Measurements from ENCODE around the gene PHLPP1. TPM values are rescaled to one million over a fixed set of nuclear protein-coding genes. Genes with fewer than 3 reads are reported as not detected.

PHLPP1 gene
- total and polyA plus RNA-seq, 2 donors: 3.2 to 4.5 TPM

GRCh38 chr18:62939926-62940325, 224.6 kb downstream of the PHLPP1 start:
- Histone ChIP-seq H3K9me3 (ENCODE audit: control insufficient read depth in 2 of 2, insufficient read depth in 1 of 2, low read length in 1 of 2) (no peaks in the 10 kb centered on the region), H3K27me3 (ENCODE audit: control insufficient read depth in 2 of 2, insufficient read depth in 1 of 2, low read length in 1 of 2) (no peaks in the 10 kb centered on the region), H3K4me1 (ENCODE audit: control insufficient read depth in 2 of 2, insufficient read depth in 2 of 2, low read length in 2 of 2) (no peaks in the 10 kb centered on the region), H3K4me3 (ENCODE audit: low read length in 2 of 2) (no peak overlapping the region), H3K27ac (ENCODE audit: low read depth in 1 of 2, low read length in 1 of 2) (no peak overlapping the region), H3K36me3 (ENCODE audit: control insufficient read depth in 2 of 2, insufficient read depth in 2 of 2, low read length in 1 of 2) (peaks cover 0 to 5% of the 10 kb centered on the region in 2 donors)
- DNase-seq (ENCODE audit: low read depth in 6 of 9, low spot score in 9 of 9): no peak
- 89% methylated on average over 3 of the region's 3 CpGs for WGBS

- H3K27ac ChIP-seq (ENCODE audit: low read depth in 1 of 2, low read length in 1 of 2): no peak overlapping the region
- 97% methylated on average over 8 of the region's 8 CpGs for WGBS
- H3K9me3 ChIP-seq (ENCODE audit: control insufficient read depth in 2 of 2, insufficient read depth in 1 of 2, low read length in 1 of 2): no peaks in the 10 kb centered on the region
- no peak for DNase-seq (ENCODE audit: low read depth in 6 of 9, low spot score in 9 of 9)
- peaks cover 3 to 14% of the 10 kb centered on the region in 2 donors for H3K36me3 ChIP-seq (ENCODE audit: control insufficient read depth in 2 of 2, insufficient read depth in 2 of 2, low read length in 1 of 2)
- no peak overlapping the region for H3K4me3 ChIP-seq (ENCODE audit: low read length in 2 of 2)
- H3K27me3 ChIP-seq (ENCODE audit: control insufficient read depth in 2 of 2, insufficient read depth in 1 of 2, low read length in 1 of 2): no peaks in the 10 kb centered on the region
- no peaks in the 10 kb centered on the region for H3K4me1 ChIP-seq (ENCODE audit: control insufficient read depth in 2 of 2, insufficient read depth in 2 of 2, low read length in 2 of 2)
These were observed 227.2 kb downstream of the PHLPP1 start for GRCh38 chr18:62942578-62942977.

- Histone ChIP-seq H3K27me3 (ENCODE audit: control insufficient read depth in 2 of 2, insufficient read depth in 1 of 2, low read length in 1 of 2) (no peaks in the 10 kb centered on the region), H3K4me3 (ENCODE audit: low read length in 2 of 2) (no peak overlapping the region), H3K9me3 (ENCODE audit: control insufficient read depth in 2 of 2, insufficient read depth in 1 of 2, low read length in 1 of 2) (no peaks in the 10 kb centered on the region), H3K27ac (ENCODE audit: low read depth in 1 of 2, low read length in 1 of 2) (no peak overlapping the region), H3K4me1 (ENCODE audit: control insufficient read depth in 2 of 2, insufficient read depth in 2 of 2, low read length in 2 of 2) (no peaks in the 10 kb centered on the region), H3K36me3 (ENCODE audit: control insufficient read depth in 2 of 2, insufficient read depth in 2 of 2, low read length in 1 of 2) (peaks cover 3 to 14% of the 10 kb centered on the region in 2 donors)
- DNase-seq (ENCODE audit: low read depth in 6 of 9, low spot score in 9 of 9): no peak
These were observed 229.1 kb downstream of the PHLPP1 start for GRCh38 chr18:62944454-62944853.

DNA sequence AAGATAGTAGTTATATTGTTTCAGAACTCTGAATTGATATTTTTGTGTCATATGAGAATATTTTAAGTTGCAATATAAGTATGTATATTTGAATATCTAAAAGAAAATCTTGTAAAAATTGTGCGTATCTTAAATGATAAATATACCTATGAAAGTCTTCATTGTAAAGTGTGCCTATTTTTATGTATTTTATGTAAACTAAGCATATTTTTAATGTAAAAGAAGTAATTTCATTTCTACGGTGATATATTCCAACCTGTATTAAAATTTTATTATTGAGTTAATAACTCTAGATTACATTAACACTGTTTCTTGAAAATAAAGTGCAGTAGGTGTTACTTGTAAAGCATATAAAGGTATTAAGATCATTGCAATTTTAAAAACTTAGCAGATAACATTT, 233.4 kb downstream of the PHLPP1 start:
- Histone ChIP-seq H3K4me1 (ENCODE audit: control insufficient read depth in 2 of 2, insufficient read depth in 2 of 2, low read length in 2 of 2) (peaks cover 0 to 8% of the 10 kb centered on the region in 2 donors), H3K36me3 (ENCODE audit: control insufficient read depth in 2 of 2, insufficient read depth in 2 of 2, low read length in 1 of 2) (peaks cover 3 to 9% of the 10 kb centered on the region in 2 donors), H3K4me3 (ENCODE audit: low read length in 2 of 2) (no peak overlapping the region), H3K9me3 (ENCODE audit: control insufficient read depth in 2 of 2, insufficient read depth in 1 of 2, low read length in 1 of 2) (no peaks in the 10 kb centered on the region), H3K27me3 (ENCODE audit: control insufficient read depth in 2 of 2, insufficient read depth in 1 of 2, low read length in 1 of 2) (no peaks in the 10 kb centered on the region), H3K27ac (ENCODE audit: low read depth in 1 of 2, low read length in 1 of 2) (no peak overlapping the region)
- no peak for DNase-seq (ENCODE audit: low read depth in 6 of 9, low spot score in 9 of 9)
- WGBS: 98% methylated on average over 2 of the region's 2 CpGs

GRCh38 chr18:62950246-62950645, 234.9 kb downstream of the PHLPP1 start:
- Histone ChIP-seq H3K9me3 (ENCODE audit: control insufficient read depth in 2 of 2, insufficient read depth in 1 of 2, low read length in 1 of 2) (no peaks in the 10 kb centered on the region), H3K4me1 (ENCODE audit: control insufficient read depth in 2 of 2, insufficient read depth in 2 of 2, low read length in 2 of 2) (peaks cover 0 to 14% of the 10 kb centered on the region in 2 donors), H3K27me3 (ENCODE audit: control insufficient read depth in 2 of 2, insufficient read depth in 1 of 2, low read length in 1 of 2) (no peaks in the 10 kb centered on the region), H3K36me3 (ENCODE audit: control insufficient read depth in 2 of 2, insufficient read depth in 2 of 2, low read length in 1 of 2) (peaks cover under 1 to 7% of the 10 kb centered on the region in 2 donors), H3K27ac (ENCODE audit: low read depth in 1 of 2, low read length in 1 of 2) (no peak overlapping the region), H3K4me3 (ENCODE audit: low read length in 2 of 2) (no peak overlapping the region)
- no peak for DNase-seq (ENCODE audit: low read depth in 6 of 9, low spot score in 9 of 9)
- WGBS: 93% methylated on average over 1 of the region's 1 CpG

DNA sequence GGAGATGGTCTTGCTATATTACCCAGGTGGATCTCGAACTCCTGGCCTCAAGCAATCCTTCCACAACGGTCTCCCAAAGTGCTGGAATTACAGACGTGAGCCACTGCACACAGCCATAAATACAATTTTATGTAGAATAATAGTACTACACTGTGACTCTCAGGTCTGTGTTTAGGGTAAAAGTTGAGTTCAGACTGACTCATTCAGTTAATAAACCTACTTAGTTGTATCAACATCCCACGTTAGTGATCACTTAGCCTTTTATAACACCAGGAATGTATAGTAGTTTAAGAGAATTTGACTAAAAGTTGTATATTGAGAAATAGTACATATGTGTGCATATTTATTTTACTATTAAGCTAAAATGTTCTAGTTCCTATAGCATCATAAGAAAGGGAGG, 237.5 kb downstream of the PHLPP1 start:
- WGBS: 68% methylated on average over 4 of the region's 4 CpGs
- H3K4me1 ChIP-seq (ENCODE audit: control insufficient read depth in 2 of 2, insufficient read depth in 2 of 2, low read length in 2 of 2): peaks cover 0 to 15% of the 10 kb centered on the region in 2 donors
- no peak overlapping the region for H3K27ac ChIP-seq (ENCODE audit: low read depth in 1 of 2, low read length in 1 of 2)
- H3K36me3 ChIP-seq (ENCODE audit: control insufficient read depth in 2 of 2, insufficient read depth in 2 of 2, low read length in 1 of 2): no peaks in the 10 kb centered on the region
- H3K9me3 ChIP-seq (ENCODE audit: control insufficient read depth in 2 of 2, insufficient read depth in 1 of 2, low read length in 1 of 2): no peaks in the 10 kb centered on the region
- H3K4me3 ChIP-seq (ENCODE audit: low read length in 2 of 2): no peak overlapping the region
- H3K27me3 ChIP-seq (ENCODE audit: control insufficient read depth in 2 of 2, insufficient read depth in 1 of 2, low read length in 1 of 2): no peaks in the 10 kb centered on the region
- DNase-seq (ENCODE audit: low read depth in 6 of 9, low spot score in 9 of 9): no peak

DNA sequence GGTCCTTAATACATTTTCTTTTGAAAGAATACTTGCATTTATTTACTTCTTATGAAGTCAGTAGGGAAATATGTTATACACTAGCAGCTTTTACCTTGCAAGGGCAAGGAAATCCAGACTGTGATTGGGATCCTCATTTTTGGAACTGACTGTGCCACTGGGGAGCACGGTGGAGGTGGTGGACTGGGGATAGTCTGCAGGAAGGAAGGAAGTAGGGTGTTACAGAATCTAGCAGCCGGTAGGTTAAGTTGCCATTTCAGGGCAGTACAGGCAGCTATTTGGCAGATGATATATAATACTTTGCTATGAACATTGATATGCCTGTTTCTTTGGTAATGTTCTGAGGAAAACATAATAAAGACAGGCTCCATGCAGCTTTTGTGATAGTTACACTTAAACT, 238.3 kb downstream of the PHLPP1 start:
- peaks cover 0 to 15% of the 10 kb centered on the region in 2 donors for H3K4me1 ChIP-seq (ENCODE audit: control insufficient read depth in 2 of 2, insufficient read depth in 2 of 2, low read length in 2 of 2)
- DNase-seq (ENCODE audit: low read depth in 6 of 9, low spot score in 9 of 9): no peak
- WGBS: 10% methylated on average over 2 of the region's 2 CpGs
- no peaks in the 10 kb centered on the region for H3K9me3 ChIP-seq (ENCODE audit: control insufficient read depth in 2 of 2, insufficient read depth in 1 of 2, low read length in 1 of 2)
- H3K27ac ChIP-seq (ENCODE audit: low read depth in 1 of 2, low read length in 1 of 2): no peak overlapping the region
- no peaks in the 10 kb centered on the region for H3K36me3 ChIP-seq (ENCODE audit: control insufficient read depth in 2 of 2, insufficient read depth in 2 of 2, low read length in 1 of 2)
- no peaks in the 10 kb centered on the region for H3K27me3 ChIP-seq (ENCODE audit: control insufficient read depth in 2 of 2, insufficient read depth in 1 of 2, low read length in 1 of 2)
- no peak overlapping the region for H3K4me3 ChIP-seq (ENCODE audit: low read length in 2 of 2)

DNA sequence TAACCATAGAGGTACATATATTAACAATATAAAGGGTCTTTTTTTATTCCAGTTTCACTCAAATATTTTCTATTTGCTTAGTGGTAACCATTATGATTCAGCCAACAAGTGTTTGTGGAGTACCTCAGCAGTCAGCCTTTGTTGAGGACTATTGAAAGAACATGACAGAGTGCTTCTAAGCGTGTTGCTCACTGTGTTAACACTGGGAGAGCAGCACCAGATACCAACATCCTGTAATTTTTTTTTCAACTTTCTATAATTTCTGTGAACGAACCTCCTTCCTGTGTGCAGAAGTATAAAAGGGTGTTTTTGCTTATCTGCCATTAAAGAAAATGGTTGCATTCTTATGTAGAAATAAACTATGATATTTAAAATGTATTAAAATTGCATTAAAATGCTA, 239.0 kb downstream of the PHLPP1 start:
- DNase-seq (ENCODE audit: low read depth in 6 of 9, low spot score in 9 of 9): peak in 7 of 9 donors; percentile 8 to 67 (median 25)
- WGBS: 12% methylated on average over 2 of the region's 2 CpGs
- Histone ChIP-seq H3K4me3 (ENCODE audit: low read length in 2 of 2) (no peak overlapping the region), H3K27me3 (ENCODE audit: control insufficient read depth in 2 of 2, insufficient read depth in 1 of 2, low read length in 1 of 2) (no peaks in the 10 kb centered on the region), H3K36me3 (ENCODE audit: control insufficient read depth in 2 of 2, insufficient read depth in 2 of 2, low read length in 1 of 2) (no peaks in the 10 kb centered on the region), H3K27ac (ENCODE audit: low read depth in 1 of 2, low read length in 1 of 2) (no peak overlapping the region), H3K4me1 (ENCODE audit: control insufficient read depth in 2 of 2, insufficient read depth in 2 of 2, low read length in 2 of 2) (peaks cover 0 to 15% of the 10 kb centered on the region in 2 donors), H3K9me3 (ENCODE audit: control insufficient read depth in 2 of 2, insufficient read depth in 1 of 2, low read length in 1 of 2) (no peaks in the 10 kb centered on the region)

GRCh38 chr18:62957885-62958472, 242.6 kb downstream of the PHLPP1 start:
- no peak overlapping the region for H3K27ac ChIP-seq (ENCODE audit: low read depth in 1 of 2, low read length in 1 of 2)
- DNase-seq (ENCODE audit: low read depth in 6 of 9, low spot score in 9 of 9): peak in 1 of 9 donors; percentile 41
- 91% methylated on average over 9 of the region's 9 CpGs for WGBS
- H3K27me3 ChIP-seq (ENCODE audit: control insufficient read depth in 2 of 2, insufficient read depth in 1 of 2, low read length in 1 of 2): no peaks in the 10 kb centered on the region
- no peaks in the 10 kb centered on the region for H3K9me3 ChIP-seq (ENCODE audit: control insufficient read depth in 2 of 2, insufficient read depth in 1 of 2, low read length in 1 of 2)
- H3K4me3 ChIP-seq (ENCODE audit: low read length in 2 of 2): no peak overlapping the region
- peaks cover 0 to 15% of the 10 kb centered on the region in 2 donors for H3K4me1 ChIP-seq (ENCODE audit: control insufficient read depth in 2 of 2, insufficient read depth in 2 of 2, low read length in 2 of 2)
- no peaks in the 10 kb centered on the region for H3K36me3 ChIP-seq (ENCODE audit: control insufficient read depth in 2 of 2, insufficient read depth in 2 of 2, low read length in 1 of 2)
